Kidney epithelial cell (primary cell): ENCODE data around the gene WDR62. TPM values are rescaled to one million over a fixed set of nuclear protein-coding genes. Genes with fewer than 3 reads are reported as not detected.

ENCODE experiments used
- DNase-seq: peaks from one replicate; pipeline ENCODE4 v3.0.0-alpha.2; 2010; ENCODE audit warnings: low read depth
- H3K27me3 ChIP-seq: 2 replicates; pipeline ENCODE4 v1.6.0; 2011; ENCODE audit warnings: low read length; ENCODE audit not compliant: control insufficient read depth, insufficient read depth
- H3K36me3 ChIP-seq: 2 replicates; pipeline ENCODE4 v1.5.1; 2011; ENCODE audit warnings: low read length; ENCODE audit not compliant: control insufficient read depth, insufficient read depth
- H3K4me3 ChIP-seq: 2 replicates; pipeline ENCODE4 v1.5.1; 2011; ENCODE audit warnings: low read depth, mild to moderate bottlenecking, control low read depth, low read length
- total RNA-seq: library from RNA; depleted of rRNA; stranded (reverse); fragments of >200 nt; gene quantifications from 2 replicates; pipeline ENCODE4 v1.2.3, GENCODE V29; 2015
- TF ChIP-seq, protein P1 (sequence below): IDR thresholded peaks from 2 replicates; pipeline ENCODE4 v1.5.1; 2011; ENCODE audit warnings: mild to moderate bottlenecking, moderate library complexity, low read length, control low read depth, inconsistent platforms; ENCODE audit not compliant: insufficient read depth, poor library complexity, severe bottlenecking

The WDR62 gene
- total RNA-seq, 1 donor from 2014 or later, result 1.8 TPM

DNA sequence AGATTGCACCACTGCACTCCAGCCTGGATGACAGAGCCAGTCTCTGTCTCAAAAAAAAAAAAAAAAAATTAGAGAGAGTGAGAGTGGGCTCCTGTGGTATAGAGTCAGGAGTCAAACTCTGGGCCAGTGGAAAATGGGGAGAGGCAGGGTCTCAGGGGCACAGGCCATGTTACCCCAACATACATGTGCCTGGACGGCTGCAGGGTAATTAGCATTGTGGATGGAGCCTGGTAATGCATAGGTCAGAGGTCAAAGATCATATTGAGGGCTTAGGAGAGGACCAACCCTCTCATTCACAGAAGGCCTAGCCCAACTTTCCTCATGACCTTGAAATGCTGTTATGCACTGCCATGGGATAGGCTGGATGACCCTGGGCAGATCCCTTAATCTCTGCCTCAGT lies 29.2 kb upstream of the WDR62 start:
- Histone ChIP-seq H3K4me3 (no peak overlapping the region), H3K36me3 (no peaks in the 10 kb centered on the region), H3K27me3 (no peaks in the 10 kb centered on the region)
- TF ChIP-seq, protein P1, sequence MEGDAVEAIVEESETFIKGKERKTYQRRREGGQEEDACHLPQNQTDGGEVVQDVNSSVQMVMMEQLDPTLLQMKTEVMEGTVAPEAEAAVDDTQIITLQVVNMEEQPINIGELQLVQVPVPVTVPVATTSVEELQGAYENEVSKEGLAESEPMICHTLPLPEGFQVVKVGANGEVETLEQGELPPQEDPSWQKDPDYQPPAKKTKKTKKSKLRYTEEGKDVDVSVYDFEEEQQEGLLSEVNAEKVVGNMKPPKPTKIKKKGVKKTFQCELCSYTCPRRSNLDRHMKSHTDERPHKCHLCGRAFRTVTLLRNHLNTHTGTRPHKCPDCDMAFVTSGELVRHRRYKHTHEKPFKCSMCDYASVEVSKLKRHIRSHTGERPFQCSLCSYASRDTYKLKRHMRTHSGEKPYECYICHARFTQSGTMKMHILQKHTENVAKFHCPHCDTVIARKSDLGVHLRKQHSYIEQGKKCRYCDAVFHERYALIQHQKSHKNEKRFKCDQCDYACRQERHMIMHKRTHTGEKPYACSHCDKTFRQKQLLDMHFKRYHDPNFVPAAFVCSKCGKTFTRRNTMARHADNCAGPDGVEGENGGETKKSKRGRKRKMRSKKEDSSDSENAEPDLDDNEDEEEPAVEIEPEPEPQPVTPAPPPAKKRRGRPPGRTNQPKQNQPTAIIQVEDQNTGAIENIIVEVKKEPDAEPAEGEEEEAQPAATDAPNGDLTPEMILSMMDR, result no peak
- DNase-seq, result no peak

DNA sequence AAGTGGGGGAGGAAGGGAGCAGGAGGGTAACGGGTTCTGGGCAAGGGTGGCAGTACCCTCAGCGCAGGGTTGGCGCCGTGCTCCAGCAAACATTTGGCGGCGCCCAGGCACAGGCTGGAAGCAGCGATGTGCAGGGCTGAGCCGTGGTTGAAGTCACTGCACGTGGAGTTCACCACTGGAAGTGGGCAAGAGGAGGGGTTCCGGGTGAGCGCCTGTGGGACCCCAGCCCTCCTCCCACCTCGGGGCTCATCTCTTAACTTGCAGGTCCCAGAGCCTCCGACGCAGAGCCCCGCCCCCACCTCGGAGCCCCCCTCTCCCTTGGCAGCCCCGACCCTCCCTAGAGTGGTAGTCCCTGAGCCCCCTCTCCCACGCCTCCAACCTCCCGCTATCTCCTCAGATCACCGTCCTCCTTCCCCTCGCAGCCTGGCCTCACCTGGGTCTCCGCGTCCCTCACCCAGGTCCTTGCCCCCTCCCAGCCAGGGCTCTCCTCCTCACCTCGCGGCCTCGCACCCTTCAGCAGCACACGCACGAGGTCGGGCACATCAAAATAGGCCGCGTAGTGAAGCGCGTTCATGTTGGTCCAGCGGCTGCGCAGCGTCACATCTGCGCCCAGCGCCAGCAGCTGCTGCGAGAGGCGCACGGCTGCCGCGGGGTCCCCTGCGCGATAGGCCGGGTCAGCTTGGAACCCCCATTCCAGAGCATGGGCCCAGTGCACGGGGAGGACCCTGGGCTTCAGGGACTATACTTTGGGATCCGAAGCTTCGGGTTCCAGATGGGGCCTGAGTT lies 28.4 kb upstream of the WDR62 start:
- Histone ChIP-seq H3K27me3 (no peaks in the 10 kb centered on the region), H3K4me3 (no peak overlapping the region), H3K36me3 (no peaks in the 10 kb centered on the region)
- DNase-seq, result no peak
- TF ChIP-seq, protein P1, result no peak

DNA sequence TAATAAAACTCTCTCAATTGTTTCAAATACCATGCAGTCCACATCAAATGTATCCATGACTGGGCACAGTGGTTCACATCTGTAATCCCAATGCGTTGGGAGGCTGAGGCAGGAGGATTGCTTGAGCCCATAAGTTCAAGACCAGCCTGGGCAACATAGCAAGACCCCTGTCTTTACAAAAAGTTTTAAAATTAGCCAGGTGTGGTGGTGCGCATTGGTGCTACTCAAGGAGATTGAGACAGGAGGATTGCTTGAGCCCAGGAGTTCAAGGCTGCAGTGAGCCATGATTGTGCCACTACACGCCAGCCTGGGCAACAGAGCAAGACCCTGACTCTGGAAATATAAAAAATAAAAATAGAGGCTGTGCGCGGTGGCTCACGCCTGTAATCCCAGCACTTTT lies 27.0 kb upstream of the WDR62 start:
- H3K27me3 ChIP-seq, result no peaks in the 10 kb centered on the region
- DNase-seq, result no peak
- TF ChIP-seq, protein P1, result no peak
- H3K36me3 ChIP-seq, result no peaks in the 10 kb centered on the region
- H3K4me3 ChIP-seq, result no peak overlapping the region

DNA sequence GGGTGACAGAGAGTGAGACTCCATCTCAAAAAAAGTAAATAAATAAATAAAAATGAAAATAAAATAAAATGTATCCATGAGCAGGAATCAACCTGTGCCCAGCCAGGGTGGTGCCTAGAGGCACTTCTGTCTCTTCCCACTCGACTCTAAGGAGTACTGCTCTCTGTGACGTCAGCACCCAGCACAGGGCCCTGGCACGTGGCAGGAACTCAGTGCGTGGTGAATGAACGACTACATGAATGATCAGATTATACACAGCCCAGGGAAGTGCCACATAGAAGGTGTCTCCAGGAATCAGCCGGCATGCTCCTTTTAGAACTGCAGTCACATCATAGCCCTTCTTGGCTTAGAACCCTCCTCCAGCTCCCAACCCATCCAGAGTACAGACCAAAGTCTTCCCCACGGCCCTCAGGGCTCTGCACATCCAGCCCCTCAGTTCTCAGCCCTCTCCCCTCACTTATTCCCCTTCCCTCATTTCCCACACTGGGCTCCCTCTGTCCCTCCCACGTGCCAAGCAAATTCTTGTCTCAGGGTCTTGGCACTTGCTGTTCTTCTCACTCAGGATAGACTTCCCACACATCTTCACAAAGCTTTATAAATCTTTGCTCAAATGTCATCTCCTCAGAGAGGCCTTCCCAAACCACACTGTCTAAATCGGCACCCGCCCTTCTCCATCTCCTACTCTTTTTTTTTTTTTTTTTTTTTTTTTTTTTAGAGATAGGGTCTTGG lies 26.2 kb upstream of the WDR62 start:
- H3K36me3 ChIP-seq, result no peaks in the 10 kb centered on the region
- TF ChIP-seq, protein P1, result no peak
- DNase-seq, result no peak
- no peak overlapping the region for H3K4me3 ChIP-seq
- no peaks in the 10 kb centered on the region for H3K27me3 ChIP-seq

DNA sequence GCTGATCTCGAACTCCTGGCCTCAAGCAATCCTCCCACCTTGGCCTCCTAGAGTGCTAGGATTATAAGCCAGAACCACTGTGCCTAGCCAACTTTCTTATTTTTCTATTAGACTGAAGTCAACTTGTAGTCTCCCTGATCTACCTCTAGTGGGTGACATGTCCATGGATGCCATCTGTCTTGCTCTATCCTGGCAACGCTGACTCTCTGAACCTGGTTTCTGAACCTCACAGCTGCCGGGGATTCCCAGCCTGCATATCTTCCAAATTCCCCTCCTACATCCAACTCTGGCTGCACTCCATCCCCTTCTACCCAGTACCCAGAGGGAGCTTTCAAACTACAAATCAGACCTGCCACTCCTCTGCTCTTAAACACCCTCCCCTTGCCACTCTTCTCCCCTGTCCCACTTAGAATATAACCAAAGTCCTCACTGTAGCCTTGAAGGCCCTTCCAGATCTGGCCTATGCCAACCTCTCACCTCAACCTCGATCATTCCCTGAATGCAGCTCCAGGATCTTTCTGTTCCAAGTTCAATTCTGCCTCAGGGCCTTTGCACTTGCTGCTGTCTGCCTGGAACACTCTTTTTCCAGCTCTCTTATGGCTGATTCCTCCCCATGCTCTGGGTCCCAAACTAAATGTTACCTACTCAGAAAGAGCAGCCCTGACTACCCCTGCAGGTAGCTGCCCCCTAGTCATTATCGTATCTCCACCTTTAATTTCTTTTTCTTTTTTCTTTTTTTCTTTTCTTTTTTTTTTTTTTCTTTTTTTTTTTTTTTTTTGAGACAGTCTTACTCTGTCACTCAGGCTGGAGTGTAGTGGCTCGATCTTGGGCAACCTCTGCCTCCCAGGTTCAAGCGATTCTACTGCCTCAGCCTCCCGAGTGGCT lies 24.2 kb upstream of the WDR62 start:
- H3K36me3 ChIP-seq, result no peaks in the 10 kb centered on the region

More for the DNA sequence above, 24.2 kb upstream of the WDR62 start:
- TF ChIP-seq, protein P1, result peak; percentile 32
- no peak for DNase-seq
- Histone ChIP-seq H3K27me3 (no peaks in the 10 kb centered on the region), H3K4me3 (no peak overlapping the region)
